H1 (cell line): Measurements from ENCODE around the gene STARD7. TPM values are rescaled to one million over a fixed set of nuclear protein-coding genes. Genes with fewer than 3 reads are reported as not detected.

Experiments
- CTCF ChIA-PET: fragments of 300-600 bp; sonication (Branson Sonifier 250); formaldehyde crosslinking; loops from one replicate; lab custom pipeline; 2021; ENCODE audit not compliant: partially characterized antibody; lab: Charles Lee
- POLR2A ChIA-PET: fragments of 300-600 bp; sonication (Branson Sonifier 250); formaldehyde crosslinking; loops from one replicate; lab custom pipeline; 2021; ENCODE audit warnings: inconsistent platforms; ENCODE audit not compliant: partially characterized antibody; lab: Charles Lee
- DNase-seq, 2 experiments: peaks; one replicate each; pipeline versions ENCODE4 v3.0.0 to v3.0.0-alpha.2; 2010 to 2022; ENCODE audit warnings: low spot score in 2 of 2, low read depth in 1 of 2, mixed read lengths in 1 of 2
- FAIRE-seq: peaks from 2 replicates; lab custom pipeline; 2011; peaks lifted over from hg19 to GRCh38; lab: Jason Lieb, UNC
- H2AFZ ChIP-seq: 2 replicates; pipeline ENCODE4 v1.8.1; 2012; ENCODE audit warnings: low read length, inconsistent platforms
- H2AK5ac ChIP-seq: 2 replicates; pipeline ENCODE4 v1.6.1; 2013; ENCODE audit warnings: low read depth, low read length
- H2BK120ac ChIP-seq: replicated peaks from 2 replicates; pipeline ENCODE3; 2013; ENCODE audit warnings: low read depth, low read length, inconsistent platforms
- H2BK12ac ChIP-seq: 2 replicates; pipeline ENCODE4 v1.6.1; 2013; ENCODE audit warnings: low read depth, low read length
- H2BK15ac ChIP-seq: 2 replicates; pipeline ENCODE4 v1.6.1; 2013; ENCODE audit warnings: low read length
- H2BK20ac ChIP-seq: 2 replicates; pipeline ENCODE4 v1.6.1; 2013; ENCODE audit warnings: low read length
- H2BK5ac ChIP-seq: 2 replicates; pipeline ENCODE4 v1.6.1; 2013; ENCODE audit warnings: low read depth, low read length
- H3K14ac ChIP-seq: 2 replicates; pipeline ENCODE4 v1.6.1; 2013; ENCODE audit warnings: inconsistent platforms; ENCODE audit not compliant: insufficient read length
- H3K18ac ChIP-seq: 2 replicates; pipeline ENCODE4 v1.6.1; 2013; ENCODE audit warnings: low read length; ENCODE audit errors: extremely low read depth
- H3K23ac ChIP-seq: 2 replicates; pipeline ENCODE4 v1.6.1; 2013; ENCODE audit warnings: inconsistent platforms; ENCODE audit not compliant: insufficient read length
- H3K23me2 ChIP-seq: 2 replicates; pipeline ENCODE4 v1.6.1; 2013; ENCODE audit warnings: low read depth, low read length
- H3K27ac ChIP-seq: 2 replicates; pipeline ENCODE4 v1.6.1; 2011; ENCODE audit warnings: low read depth, low read length, inconsistent platforms
- H3K27me3 ChIP-seq, 4 experiments: replicated peaks in 1 of 4; 1 replicate in 1 of 4; 2 replicates in 3 of 4; pipeline versions ENCODE4 v1.6.1 to v1.8.1; 2011 to 2013; ENCODE audit warnings: low read length in 3 of 4, mild to moderate bottlenecking in 3 of 4, inconsistent platforms in 2 of 4, mixed read lengths in 2 of 4, moderate library complexity in 1 of 4; ENCODE audit not compliant: control insufficient read depth in 3 of 4, insufficient read depth in 3 of 4; ENCODE audit errors: extremely low read depth in 1 of 4
- H3K36me3 ChIP-seq, 4 experiments: 2 replicates each; pipeline versions ENCODE4 v1.6.1 to v1.8.1; 2011 to 2013; ENCODE audit warnings: mild to moderate bottlenecking in 4 of 4, low read length in 3 of 4, moderate library complexity in 2 of 4, control low read depth in 1 of 4, inconsistent platforms in 1 of 4; ENCODE audit not compliant: insufficient read depth in 4 of 4, control insufficient read depth in 2 of 4
- H3K4ac ChIP-seq: replicated peaks from 2 replicates; pipeline ENCODE3; 2013; ENCODE audit warnings: low read length, low read depth, mixed read lengths, inconsistent platforms; ENCODE audit not compliant: insufficient read length
- H3K4me1 ChIP-seq, 4 experiments: replicated peaks in 1 of 4; 1 replicate in 1 of 4; 2 replicates in 3 of 4; pipeline versions ENCODE4 v1.6.1 to v1.8.1; 2011 to 2013; ENCODE audit warnings: low read length in 3 of 4, inconsistent platforms in 2 of 4, mixed read lengths in 1 of 4; ENCODE audit not compliant: insufficient read depth in 4 of 4, control insufficient read depth in 3 of 4
- H3K4me2 ChIP-seq, 2 experiments: 2 replicates each; pipeline versions ENCODE4 v1.6.1 to v1.8.1; 2011 to 2013; ENCODE audit warnings: low read depth in 2 of 2, low read length in 2 of 2, control low read depth in 1 of 2, inconsistent platforms in 1 of 2, mild to moderate bottlenecking in 1 of 2; ENCODE audit not compliant: insufficient read depth in 1 of 2
- H3K4me3 ChIP-seq, 4 experiments: fragments of 200-600, 300-600 bp in 1 of 4; sonication (generic), shearing (Covaris generic), sonication (Bioruptor Twin) in 1 of 4; 2 replicates each; pipeline versions ENCODE4 v1.5.1 to v1.8.1; 2011 to 2016; ENCODE audit warnings: low read length in 4 of 4, low read depth in 3 of 4, control low read depth in 2 of 4, inconsistent platforms in 2 of 4, mild to moderate bottlenecking in 2 of 4, mixed read lengths in 1 of 4, moderate library complexity in 1 of 4; ENCODE audit not compliant: insufficient read depth in 2 of 4; ENCODE audit errors: extremely low read depth in 1 of 4
- H3K56ac ChIP-seq: replicated peaks from 2 replicates; pipeline ENCODE3; 2013; ENCODE audit warnings: low read depth, mild to moderate bottlenecking, mixed read lengths, low read length, inconsistent platforms; ENCODE audit not compliant: insufficient read length
- H3K79me1 ChIP-seq: 2 replicates; pipeline ENCODE4 v1.6.1; 2013; ENCODE audit warnings: low read depth, low read length, control low read depth
- H3K79me2 ChIP-seq, 2 experiments: 2 replicates each; pipeline versions ENCODE4 v1.6.1 to v1.8.1; 2012 to 2013; ENCODE audit warnings: low read length in 2 of 2, mild to moderate bottlenecking in 2 of 2, inconsistent platforms in 1 of 2; ENCODE audit not compliant: insufficient read depth in 2 of 2, control insufficient read depth in 1 of 2
- H3K9ac ChIP-seq, 4 experiments: replicated peaks in 1 of 4; 1 replicate in 1 of 4; 2 replicates in 3 of 4; pipeline versions ENCODE4 v1.6.1 to v1.8.1; 2011 to 2013; ENCODE audit warnings: low read depth in 3 of 4, low read length in 3 of 4, control low read depth in 2 of 4, mild to moderate bottlenecking in 2 of 4, moderate library complexity in 2 of 4, inconsistent platforms in 1 of 4; ENCODE audit errors: extremely low read depth in 1 of 4
- H3K9me3 ChIP-seq, 2 experiments: 2 replicates each; pipeline versions ENCODE4 v1.6.1 to v1.8.1; 2012 to 2013; ENCODE audit warnings: mild to moderate bottlenecking in 2 of 2, moderate library complexity in 2 of 2, control low read depth in 1 of 2, inconsistent platforms in 1 of 2, low read depth in 1 of 2, low read length in 1 of 2, mixed read lengths in 1 of 2; ENCODE audit not compliant: insufficient read depth in 2 of 2
- H4K20me1 ChIP-seq, 2 experiments: replicated peaks in 1 of 2; 2 replicates each; pipeline versions ENCODE3 to v1.8.1; 2011 to 2013; ENCODE audit warnings: inconsistent platforms in 2 of 2, low read length in 2 of 2, mild to moderate bottlenecking in 1 of 2; ENCODE audit not compliant: insufficient read depth in 2 of 2, control insufficient read depth in 1 of 2
- H4K5ac ChIP-seq: 2 replicates; pipeline ENCODE4 v1.6.1; 2013; ENCODE audit warnings: low read length, low read depth, mixed read lengths, inconsistent platforms; ENCODE audit not compliant: insufficient read length
- H4K8ac ChIP-seq: 2 replicates; pipeline ENCODE4 v1.8.0; 2013; ENCODE audit warnings: mild to moderate bottlenecking, moderate library complexity, low read length, inconsistent platforms; ENCODE audit not compliant: insufficient read depth; ENCODE audit errors: extremely low read depth
- H4K91ac ChIP-seq: replicated peaks from 2 replicates; pipeline ENCODE3; 2013; ENCODE audit warnings: low read length, mixed read lengths, inconsistent platforms; ENCODE audit not compliant: insufficient read length
- CREB1 ChIP-seq: IDR thresholded peaks from 2 replicates; pipeline ENCODE4 v1.6.1; 2012; ENCODE audit warnings: inconsistent platforms
- NRF1 ChIP-seq: IDR thresholded peaks from 2 replicates; pipeline ENCODE4 v1.6.1; 2011; ENCODE audit warnings: mild to moderate bottlenecking, low read depth, low read length, improper control_type of control experiment
- PHF8 ChIP-seq: fragments of 200-600 bp; sonication (generic); conservative IDR thresholded peaks from 2 replicates; pipeline ENCODE4 v1.7.1; 2012; ENCODE audit warnings: low read depth, mild to moderate bottlenecking, inconsistent platforms, low read length, moderate library complexity
- POLR2A ChIP-seq, 2 experiments: IDR thresholded peaks; 1 replicate in 1 of 2; 2 replicates in 1 of 2; pipeline ENCODE4 v1.6.1; 2011; ENCODE audit warnings: low read depth in 2 of 2, low read length in 2 of 2, mild to moderate bottlenecking in 2 of 2; ENCODE audit errors: control extremely low read depth in 1 of 2
- RXRA ChIP-seq: IDR thresholded peaks from 2 replicates; pipeline ENCODE4 v1.6.1; 2011; ENCODE audit warnings: low read depth, mild to moderate bottlenecking, low read length, moderate library complexity; ENCODE audit not compliant: insufficient read depth
- SIX5 ChIP-seq: IDR thresholded peaks from 2 replicates; pipeline ENCODE4 v1.6.1; 2011; ENCODE audit warnings: mild to moderate bottlenecking, low read depth, low read length
- WGBS, 2 experiments: shearing (Covaris generic) in 1 of 2; methylation state at CpG; one replicate each; pipeline versions ENCODE4 v1.1.6 to v1.1.7; 2013 to 2015; ENCODE audit warnings: low lambda C conversion rate in 2 of 2, mixed read lengths in 2 of 2, inconsistent platforms in 1 of 2, low coverage in 1 of 2, missing lambda C conversion rate in 1 of 2; ENCODE audit not compliant: insufficient replicate concordance in 2 of 2, insufficient coverage in 1 of 2, insufficient read length in 1 of 2; ENCODE audit errors: extremely low coverage in 1 of 2, missing lambda C conversion rate in 1 of 2; 5-methylcytosine and 5-hydroxymethylcytosine counted together
- polyA plus RNA-seq, 7 experiments: library from polyadenylated mRNA; depleted of rRNA in 3 of 7; stranded (reverse) in 5 of 7; unstranded in 2 of 7; fragments of >200 nt in 5 of 7; fragments of 200-250 nt in 2 of 7; gene quantifications; 1 replicate in 5 of 7; 2 replicates in 1 of 7; 4 replicates in 1 of 7; pipeline versions ENCODE4 v1.2.1 to v1.2.3, GENCODE V29; 2011 to 2013; ENCODE audit warnings: missing spikeins in 2 of 7, mixed read lengths in 2 of 7
- total RNA-seq: library from RNA; stranded (reverse); fragmentation: NEBNext Ultra II Directional; extraction: Animal tissue kit (Norgen Biotek cat#: 25700); gene quantifications from 2 replicates; pipeline ENCODE4 v1.2.1, GENCODE V29; 2021

STARD7 gene
- total and polyA plus RNA-seq, 2 of the 8 experiments (the other 6 are each of a cell fraction or from before 2014, with no cell fraction given): 89.1 to 200 TPM

GRCh38 chr2:96186562-96186961 lies 22.1 kb downstream of the STARD7 start:
- no peaks in the 10 kb centered on the region for H3K79me1 ChIP-seq
- no peak for FAIRE-seq
- POLR2A ChIA-PET: no interaction called here

More at GRCh38 chr2:96186562-96186961, 22.1 kb downstream of the STARD7 start:
- H3K79me2 ChIP-seq: no peaks in the 10 kb centered on the region
- H3K36me3 ChIP-seq: peaks cover 12 to 60% (median 44%) of the 10 kb centered on the region in 4 experiments
- H4K91ac ChIP-seq: no peak overlapping the region
- no peak overlapping the region for H3K4me3 ChIP-seq
- no peak overlapping the region for H2BK15ac ChIP-seq
- H3K9me3 ChIP-seq: no peaks in the 10 kb centered on the region
- no peak overlapping the region for H3K56ac ChIP-seq
- no peak overlapping the region for H3K9ac ChIP-seq
- H4K8ac ChIP-seq: no peak overlapping the region; the same call in 1 of the 2 replicates
- H3K27ac ChIP-seq: no peak overlapping the region
- no peak overlapping the region for H2BK5ac ChIP-seq
- H2AK5ac ChIP-seq: no peak overlapping the region
- peaks cover 2 to 9% of the 10 kb centered on the region in 2 experiments for H4K20me1 ChIP-seq
- H3K14ac ChIP-seq: no peak overlapping the region
- 90% methylated on average over 5 of the region's 5 CpGs; no CpG with 5 or more reads in 1 of the 2 experiments for WGBS, 2 experiments
- H2BK12ac ChIP-seq: no peak overlapping the region
- H3K4me1 ChIP-seq: no peaks in the 10 kb centered on the region
- no peaks in the 10 kb centered on the region for H3K23me2 ChIP-seq
- no peak overlapping the region for H2BK120ac ChIP-seq
- H3K4me2 ChIP-seq: no peak overlapping the region
- no peak for DNase-seq
- no peak overlapping the region for H3K18ac ChIP-seq
- no peak overlapping the region for H2AFZ ChIP-seq
- no peak overlapping the region for H4K5ac ChIP-seq
- H3K27me3 ChIP-seq: no peaks in the 10 kb centered on the region
- no peak overlapping the region for H3K4ac ChIP-seq
- H2BK20ac ChIP-seq: no peak overlapping the region
- CTCF ChIA-PET: interaction anchor here (1.2 to 1.5 kb wide), 3 partner anchors 12 to 164 kb away, joined by 4 read pairs; no protein-coding TSS in a partner anchor
- TF ChIP-seq CREB1 (no peak), PHF8 (no peak), SIX5 (no peak), POLR2A (IDR thresholded peaks at IDR 0.05; ENCODE audit: control extremely low read depth in 1 of 2, low read depth in 2 of 2, low read length in 2 of 2) (no peak), RXRA (no peak), NRF1 (no peak)
- H3K23ac ChIP-seq: no peak overlapping the region
